SK-N-SH (cell line): Measurements from ENCODE around the gene ARHGAP5. TPM values are rescaled to one million over a fixed set of nuclear protein-coding genes. Genes with fewer than 3 reads are reported as not detected.

ENCODE experiments used
- CTCF ChIA-PET: fragments of 300-600, 350-600 bp; formaldehyde crosslinking; extraction: SDS; loops from one replicate; lab custom pipeline; 2021; lab: Yijun Ruan, JAX
- POLR2A ChIA-PET: fragments of 350-600 bp; sonication (Branson Sonifier 250); formaldehyde crosslinking; extraction: SDS; loops from one replicate; lab custom pipeline; 2020; ENCODE audit warnings: antibody characterized with exemption, inconsistent platforms; lab: Yijun Ruan, JAX
- DNase-seq: peaks from one replicate; pipeline ENCODE4 v3.0.0; 2012
- H2AFZ ChIP-seq: fragments of 200-600 bp; sonication (generic); 2 replicates; pipeline ENCODE4 v1.8.1; 2016; ENCODE audit warnings: antibody characterized with exemption, mild to moderate bottlenecking, low read depth
- H3F3A ChIP-seq: fragments of 200-600 bp; sonication (generic); replicated peaks from 2 replicates; pipeline ENCODE3; 2016; ENCODE audit warnings: antibody characterized with exemption, mild to moderate bottlenecking; ENCODE audit not compliant: insufficient read depth
- H3K27ac ChIP-seq, 2 experiments: fragments of 200-500 bp in 1 of 2; fragments of 200-600 bp in 1 of 2; sonication (Bioruptor generic) in 1 of 2; sonication (generic), shearing (Covaris generic) in 1 of 2; 2 replicates each; pipeline versions ENCODE4 v1.5.1 to v1.6.1; 2014 to 2016; ENCODE audit warnings: low read depth in 2 of 2, inconsistent platforms in 1 of 2, low read length in 1 of 2, mild to moderate bottlenecking in 1 of 2, mixed read lengths in 1 of 2
- H3K27me3 ChIP-seq: fragments of 200-600 bp; sonication (generic), shearing (Covaris generic); 2 replicates; pipeline ENCODE4 v1.6.1; 2016; ENCODE audit warnings: mixed run types; ENCODE audit not compliant: insufficient read depth
- H3K36me3 ChIP-seq, 2 experiments: fragments of 200-500 bp in 1 of 2; fragments of 200-600 bp in 1 of 2; sonication (Bioruptor generic) in 1 of 2; sonication (generic) in 1 of 2; replicated peaks in 1 of 2; 2 replicates each; pipeline versions ENCODE3 to v1.5.1; 2014 to 2016; ENCODE audit warnings: low read length in 1 of 2, mild to moderate bottlenecking in 1 of 2; ENCODE audit not compliant: insufficient read depth in 2 of 2, control insufficient read depth in 1 of 2
- H3K4me1 ChIP-seq, 2 experiments: fragments of 200-500 bp in 1 of 2; fragments of 200-600 bp in 1 of 2; sonication (Bioruptor generic) in 1 of 2; sonication (generic), shearing (Covaris generic) in 1 of 2; 2 replicates each; pipeline versions ENCODE4 v1.5.1 to v1.6.1; 2014 to 2016; ENCODE audit warnings: low read depth in 1 of 2, low read length in 1 of 2, mixed run types in 1 of 2; ENCODE audit not compliant: insufficient read depth in 2 of 2, control insufficient read depth in 1 of 2
- H3K4me2 ChIP-seq: fragments of 200-600 bp; sonication (generic), shearing (Covaris generic); 2 replicates; pipeline ENCODE4 v1.6.1; 2017; ENCODE audit warnings: mixed run types
- H3K4me3 ChIP-seq, 2 experiments: fragments of 200-500 bp in 1 of 2; fragments of 200-600 bp in 1 of 2; sonication (Bioruptor generic) in 1 of 2; sonication (generic), shearing (Covaris generic) in 1 of 2; 2 replicates each; pipeline versions ENCODE4 v1.5.1 to v1.8.1; 2014 to 2016; ENCODE audit warnings: low read depth in 2 of 2, inconsistent platforms in 1 of 2, low read length in 1 of 2, mild to moderate bottlenecking in 1 of 2, mixed read lengths in 1 of 2, moderate library complexity in 1 of 2
- H3K79me2 ChIP-seq: fragments of 200-600 bp; sonication (generic); 2 replicates; pipeline ENCODE4 v1.8.1; 2017; ENCODE audit warnings: mild to moderate bottlenecking; ENCODE audit not compliant: insufficient read depth
- H3K9ac ChIP-seq: fragments of 200-600 bp; sonication (generic); 2 replicates; pipeline ENCODE4 v1.6.1; 2017; ENCODE audit warnings: mixed run types
- H3K9me2 ChIP-seq: fragments of 200-600 bp; sonication (generic); 2 replicates; pipeline ENCODE4 v1.6.1; 2017; ENCODE audit warnings: mixed run types
- H3K9me3 ChIP-seq: fragments of 200-600 bp; sonication (generic); 2 replicates; pipeline ENCODE4 v1.6.1; 2017; ENCODE audit warnings: mixed run types, mild to moderate bottlenecking, moderate library complexity
- H4K20me1 ChIP-seq: fragments of 200-600 bp; sonication (generic); 2 replicates; pipeline ENCODE4 v1.6.1; 2017; ENCODE audit warnings: mild to moderate bottlenecking, mixed run types; ENCODE audit not compliant: insufficient read depth
- ELF1 ChIP-seq: IDR thresholded peaks from 2 replicates; pipeline ENCODE4 v1.4.0; 2012
- EP300 ChIP-seq, 2 experiments: IDR thresholded peaks; 2 replicates each; pipeline versions ENCODE4 v1.4.0 to v1.6.1; 2012; ENCODE audit warnings: borderline replicate concordance in 1 of 2, low read depth in 1 of 2, low read length in 1 of 2
- EZH2phosphoT487 ChIP-seq: fragments of 200-600 bp; sonication (generic); IDR thresholded peaks from 2 replicates; pipeline ENCODE4 v1.6.1; 2017; ENCODE audit warnings: low read depth, mixed run types, mild to moderate bottlenecking, antibody characterized with exemption, moderate library complexity, borderline replicate concordance
- FOSL2 ChIP-seq: IDR thresholded peaks from 2 replicates; pipeline ENCODE4 v1.4.0; 2012; ENCODE audit warnings: low read depth, mild to moderate bottlenecking, moderate library complexity, borderline replicate concordance
- GABPA ChIP-seq: IDR thresholded peaks from 2 replicates; pipeline ENCODE4 v1.4.0; 2012; ENCODE audit warnings: low read depth, mild to moderate bottlenecking
- MXI1 ChIP-seq: IDR thresholded peaks from 2 replicates; pipeline ENCODE4 v1.6.1; 2012; ENCODE audit warnings: mild to moderate bottlenecking, low read depth, low read length, improper control_type of control experiment
- POLR2AphosphoS5 ChIP-seq: IDR thresholded peaks from 2 replicates; pipeline ENCODE4 v1.6.1; 2012; ENCODE audit warnings: low read depth, low read length
- RAD21 ChIP-seq: IDR thresholded peaks from 2 replicates; pipeline ENCODE4 v1.6.1; 2012; ENCODE audit warnings: mild to moderate bottlenecking, low read length
- RFX5 ChIP-seq: IDR thresholded peaks from 2 replicates; pipeline ENCODE4 v1.6.1; 2012; ENCODE audit warnings: mild to moderate bottlenecking, improper control_type of control experiment, low read length
- RXRA ChIP-seq: IDR thresholded peaks from 2 replicates; pipeline ENCODE4 v1.4.0; 2012; ENCODE audit warnings: low read depth, mild to moderate bottlenecking, borderline replicate concordance
- SIN3A ChIP-seq: IDR thresholded peaks from 2 replicates; pipeline ENCODE4 v1.6.1; 2012; ENCODE audit warnings: low read depth, mild to moderate bottlenecking, low read length, moderate library complexity, borderline replicate concordance
- TAF1 ChIP-seq: IDR thresholded peaks from 2 replicates; pipeline ENCODE4 v1.6.1; 2012; ENCODE audit warnings: low read depth, mild to moderate bottlenecking, low read length, moderate library complexity, borderline replicate concordance
- polyA plus RNA-seq, 3 experiments: library from polyadenylated mRNA; depleted of rRNA; stranded (reverse); fragments of >200 nt; gene quantifications; 2 replicates each; pipeline ENCODE4 v1.2.3, GENCODE V29; 2012
- TF ChIP-seq, protein P1 (sequence below): fragments of 200-600 bp; sonication (generic); IDR thresholded peaks from 2 replicates; pipeline ENCODE4 v1.6.1; 2017; ENCODE audit warnings: antibody characterized with exemption, mild to moderate bottlenecking, moderate library complexity
- TF ChIP-seq, protein P2 (sequence below): IDR thresholded peaks from 2 replicates; pipeline ENCODE4 v1.4.0; 2012; ENCODE audit warnings: low read depth, borderline replicate concordance
- TF ChIP-seq, protein P3 (sequence below): fragments of 150-350 bp; IDR thresholded peaks from 2 replicates; pipeline ENCODE4 v1.6.1; 2016; ENCODE audit warnings: mild to moderate bottlenecking, low read depth, low read length

ARHGAP5 gene
- polyA plus RNA-seq, 1 of the 3 experiments (the other 2 are of a cell fraction) = 7.2 TPM

DNA sequence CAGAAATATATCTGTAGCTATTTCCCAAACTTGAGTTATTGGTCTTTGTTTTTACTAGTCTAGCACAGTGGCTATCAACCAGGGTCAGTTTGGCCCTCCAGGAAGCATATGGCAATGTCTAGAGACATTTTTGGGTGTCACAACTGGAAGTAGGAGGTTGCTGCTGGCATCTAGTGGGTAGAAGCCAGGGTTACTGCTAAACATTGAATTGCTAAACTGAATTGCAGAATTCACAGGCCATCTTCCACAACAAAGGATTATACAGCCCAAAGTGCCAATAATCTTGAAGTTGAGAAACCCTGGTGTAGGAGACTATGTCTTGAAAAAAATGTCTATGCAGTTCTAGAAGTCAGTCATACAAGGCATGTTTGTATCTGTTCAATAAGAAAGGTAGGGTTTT lies 27.7 kb downstream of the ARHGAP5 start:
- CTCF ChIA-PET = interaction anchor here (1.2 kb wide), 1 partner anchor 31 kb away, joined by 3 read pairs; no protein-coding TSS in a partner anchor
- H3K4me2 ChIP-seq = no peak overlapping the region
- POLR2A ChIA-PET = no interaction called here
- no peak overlapping the region for H3K27ac ChIP-seq
- H3K9ac ChIP-seq = no peak overlapping the region
- H3K9me3 ChIP-seq = no peaks in the 10 kb centered on the region
- peaks cover 53% of the 10 kb centered on the region for H3F3A ChIP-seq
- H3K9me2 ChIP-seq = no peaks in the 10 kb centered on the region
- TF ChIP-seq, protein P1, sequence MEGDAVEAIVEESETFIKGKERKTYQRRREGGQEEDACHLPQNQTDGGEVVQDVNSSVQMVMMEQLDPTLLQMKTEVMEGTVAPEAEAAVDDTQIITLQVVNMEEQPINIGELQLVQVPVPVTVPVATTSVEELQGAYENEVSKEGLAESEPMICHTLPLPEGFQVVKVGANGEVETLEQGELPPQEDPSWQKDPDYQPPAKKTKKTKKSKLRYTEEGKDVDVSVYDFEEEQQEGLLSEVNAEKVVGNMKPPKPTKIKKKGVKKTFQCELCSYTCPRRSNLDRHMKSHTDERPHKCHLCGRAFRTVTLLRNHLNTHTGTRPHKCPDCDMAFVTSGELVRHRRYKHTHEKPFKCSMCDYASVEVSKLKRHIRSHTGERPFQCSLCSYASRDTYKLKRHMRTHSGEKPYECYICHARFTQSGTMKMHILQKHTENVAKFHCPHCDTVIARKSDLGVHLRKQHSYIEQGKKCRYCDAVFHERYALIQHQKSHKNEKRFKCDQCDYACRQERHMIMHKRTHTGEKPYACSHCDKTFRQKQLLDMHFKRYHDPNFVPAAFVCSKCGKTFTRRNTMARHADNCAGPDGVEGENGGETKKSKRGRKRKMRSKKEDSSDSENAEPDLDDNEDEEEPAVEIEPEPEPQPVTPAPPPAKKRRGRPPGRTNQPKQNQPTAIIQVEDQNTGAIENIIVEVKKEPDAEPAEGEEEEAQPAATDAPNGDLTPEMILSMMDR = no peak
- TF ChIP-seq FOSL2 (no peak), MXI1 (no peak), ELF1 (no peak), RAD21 (no peak), EZH2phosphoT487 (no peak), POLR2AphosphoS5 (no peak), EP300 (IDR thresholded peaks at IDR 0.05; ENCODE audit: borderline replicate concordance in 1 of 2, low read depth in 1 of 2, low read length in 1 of 2) (no peak), GABPA (no peak), SIN3A (no peak), RXRA (no peak), TAF1 (no peak), RFX5 (no peak)
- TF ChIP-seq, protein P2, sequence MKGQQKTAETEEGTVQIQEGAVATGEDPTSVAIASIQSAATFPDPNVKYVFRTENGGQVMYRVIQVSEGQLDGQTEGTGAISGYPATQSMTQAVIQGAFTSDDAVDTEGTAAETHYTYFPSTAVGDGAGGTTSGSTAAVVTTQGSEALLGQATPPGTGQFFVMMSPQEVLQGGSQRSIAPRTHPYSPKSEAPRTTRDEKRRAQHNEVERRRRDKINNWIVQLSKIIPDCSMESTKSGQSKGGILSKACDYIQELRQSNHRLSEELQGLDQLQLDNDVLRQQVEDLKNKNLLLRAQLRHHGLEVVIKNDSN = no peak
- TF ChIP-seq, protein P3, sequence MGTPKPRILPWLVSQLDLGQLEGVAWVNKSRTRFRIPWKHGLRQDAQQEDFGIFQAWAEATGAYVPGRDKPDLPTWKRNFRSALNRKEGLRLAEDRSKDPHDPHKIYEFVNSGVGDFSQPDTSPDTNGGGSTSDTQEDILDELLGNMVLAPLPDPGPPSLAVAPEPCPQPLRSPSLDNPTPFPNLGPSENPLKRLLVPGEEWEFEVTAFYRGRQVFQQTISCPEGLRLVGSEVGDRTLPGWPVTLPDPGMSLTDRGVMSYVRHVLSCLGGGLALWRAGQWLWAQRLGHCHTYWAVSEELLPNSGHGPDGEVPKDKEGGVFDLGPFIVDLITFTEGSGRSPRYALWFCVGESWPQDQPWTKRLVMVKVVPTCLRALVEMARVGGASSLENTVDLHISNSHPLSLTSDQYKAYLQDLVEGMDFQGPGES = no peak
- H3K27me3 ChIP-seq = no peaks in the 10 kb centered on the region
- peaks cover 96% of the 10 kb centered on the region for H3K79me2 ChIP-seq
- no peak overlapping the region for H2AFZ ChIP-seq
- H4K20me1 ChIP-seq = peaks cover 95% of the 10 kb centered on the region
- H3K4me3 ChIP-seq = no peak overlapping the region
- DNase-seq = no peak
- peaks cover 20 to 36% of the 10 kb centered on the region in 2 experiments for H3K36me3 ChIP-seq
- H3K4me1 ChIP-seq = peaks cover 10 to 24% of the 10 kb centered on the region in 2 experiments; a peak in 3 of 4 replicates
